Anterior cingulate cortex (tissue), 58 donors: ENCODE measurements around the gene INO80B.
A peak's percentile ranks its signal among the peaks of the same experiment; 100 is the strongest.
"Not testable (repeated sequence)": the region's sequence is repeated elsewhere in the genome, so short reads cannot be mapped to it uniquely, and the experiment has no call there.

Source experiments
- DNase-seq, 58 donors: peaks; one replicate each; lab custom pipeline; 2025; lab: John Stamatoyannopoulos, UW

The INO80B gene

GRCh38 chr2:74472086-74472944 lies 17.4 kb downstream of the INO80B start, which contains the start of gene MRPL53:
Gene MRPL53, minus strand, starts transcription at chr2:74472680. Its CDS starts 20 bp downstream, at chr2:74472660.
- DNase-seq: peak; percentile 65 to 95 (median 89)

- no peak for DNase-seq
These were observed 18.0 kb downstream of the INO80B start for GRCh38 chr2:74472945-74473258.

GRCh38 chr2:74474481-74474880 lies 19.6 kb downstream of the INO80B start:
- DNase-seq: no peak

- no peak for DNase-seq
These were observed 20.0 kb downstream of the INO80B start for GRCh38 chr2:74474899-74475298.

- no peak for DNase-seq
These were observed 26.5 kb downstream of the INO80B start for GRCh38 chr2:74481431-74481830.

GRCh38 chr2:74481961-74482800 lies 27.3 kb downstream of the INO80B start:
- DNase-seq: peak in 15 of 58 donors; percentile 51 to 84 (median 71)

- peak; percentile 85 to 100 (median 95) for DNase-seq
These were observed 28.2 kb downstream of the INO80B start, which contains the start of the genes CCDC142 and TTC31 for GRCh38 chr2:74482801-74483674. Gene CCDC142, minus strand, starts transcription at chr2:74482998. Its CDS starts 161 bp downstream, at chr2:74482837. Gene TTC31, plus strand, starts transcription at chr2:74483081. Its CDS starts 15 bp downstream, at chr2:74483096.

- DNase-seq: not testable (repeated sequence)
These were observed 28.8 kb downstream of the INO80B start for GRCh38 chr2:74483675-74484164.

GRCh38 chr2:74486141-74486540 lies 31.3 kb downstream of the INO80B start:
- DNase-seq: no peak

GRCh38 chr2:74488643-74489481 lies 34.0 kb downstream of the INO80B start:
- DNase-seq: no peak

- DNase-seq: no peak
These were observed 35.0 kb downstream of the INO80B start for GRCh38 chr2:74489906-74490305.

GRCh38 chr2:74491648-74492544 lies 37.0 kb downstream of the INO80B start:
- DNase-seq: no peak

GRCh38 chr2:74493546-74493945 lies 38.7 kb downstream of the INO80B start:
- DNase-seq: no peak

GRCh38 chr2:74495440-74495839 lies 40.6 kb downstream of the INO80B start:
- DNase-seq: no peak

GRCh38 chr2:74496997-74497776 lies 42.3 kb downstream of the INO80B start:
- DNase-seq: no peak

- no peak for DNase-seq
These were observed 43.1 kb downstream of the INO80B start for GRCh38 chr2:74497777-74498499.
